CD14-positive monocyte (primary cell): ENCODE results near the gene GALNT12. TPM values are rescaled to one million over a fixed set of nuclear protein-coding genes. Genes with fewer than 3 reads are reported as not detected.

Source experiments
- DNase-seq, 3 donors: peaks; one replicate each; pipeline ENCODE4 v3.0.0-alpha.2; 2011 to 2022
- H2AFZ ChIP-seq: 2 replicates; pipeline ENCODE4 v1.6.0; 2012; ENCODE audit warnings: mild to moderate bottlenecking, low read depth, low read length, inconsistent platforms; ENCODE audit not compliant: insufficient read depth, poor library complexity, severe bottlenecking
- H3K27ac ChIP-seq, 2 donors: 1 replicate in 1 of 2; 2 replicates in 1 of 2; pipeline ENCODE4 v1.5.1; 2012 to 2013; ENCODE audit warnings: low read length in 2 of 2, control low read depth in 1 of 2, inconsistent platforms in 1 of 2, low read depth in 1 of 2, mild to moderate bottlenecking in 1 of 2
- H3K27me3 ChIP-seq, 2 donors: one replicate each; pipeline versions ENCODE4 v1.6.0 to v1.6.1; 2011 to 2013; ENCODE audit warnings: low read length in 2 of 2; ENCODE audit not compliant: control insufficient read depth in 2 of 2, insufficient read depth in 2 of 2
- H3K36me3 ChIP-seq, 2 donors: replicated peaks in 1 of 2; 1 replicate in 1 of 2; 2 replicates in 1 of 2; pipeline versions ENCODE4 v1.5.1 to v1.6.1; 2012 to 2013; ENCODE audit warnings: low read length in 2 of 2, control low read depth in 1 of 2, inconsistent platforms in 1 of 2, mild to moderate bottlenecking in 1 of 2; ENCODE audit not compliant: insufficient read depth in 2 of 2, control insufficient read depth in 1 of 2
- H3K4me1 ChIP-seq, 2 donors: 1 replicate in 1 of 2; 2 replicates in 1 of 2; pipeline versions ENCODE4 v1.5.1 to v1.6.1; 2012 to 2013; ENCODE audit warnings: low read length in 2 of 2, control low read depth in 1 of 2, inconsistent platforms in 1 of 2, mild to moderate bottlenecking in 1 of 2, moderate library complexity in 1 of 2; ENCODE audit not compliant: insufficient read depth in 2 of 2, control insufficient read depth in 1 of 2
- H3K4me2 ChIP-seq: replicated peaks from 2 replicates; pipeline ENCODE3; 2012; ENCODE audit warnings: low read length, moderate library complexity, mild to moderate bottlenecking; ENCODE audit not compliant: poor library complexity, severe bottlenecking; ENCODE audit errors: extremely low read depth
- H3K4me3 ChIP-seq, 3 experiments: fragments of 200-600 bp in 1 of 3; sonication (generic) in 1 of 3; replicated peaks in 1 of 3; 1 replicate in 2 of 3; 2 replicates in 1 of 3; pipeline ENCODE4 v1.5.1; 2011 to 2013; ENCODE audit warnings: low read length in 3 of 3, mild to moderate bottlenecking in 3 of 3, control low read depth in 2 of 3, low read depth in 2 of 3, inconsistent platforms in 1 of 3, moderate library complexity in 1 of 3
- H3K79me2 ChIP-seq: 2 replicates; pipeline ENCODE4 v1.6.0; 2012; ENCODE audit warnings: mild to moderate bottlenecking, control low read depth, inconsistent platforms, low read length, moderate library complexity; ENCODE audit not compliant: insufficient read depth
- H3K9ac ChIP-seq: 2 replicates; pipeline ENCODE4 v1.6.0; 2017; ENCODE audit warnings: low read length, mild to moderate bottlenecking; ENCODE audit not compliant: insufficient read depth, poor library complexity, severe bottlenecking
- H3K9me3 ChIP-seq, 2 donors: replicated peaks in 1 of 2; 1 replicate in 1 of 2; 2 replicates in 1 of 2; pipeline versions ENCODE4 v1.5.1 to v1.6.1; 2012 to 2013; ENCODE audit warnings: low read length in 2 of 2, control low read depth in 1 of 2; ENCODE audit not compliant: control insufficient read depth in 1 of 2, insufficient read depth in 1 of 2
- H4K20me1 ChIP-seq: 2 replicates; pipeline ENCODE4 v1.6.0; 2012; ENCODE audit warnings: mild to moderate bottlenecking, low read length, control low read depth, moderate library complexity; ENCODE audit not compliant: insufficient read depth
- H3K27ac Mint-ChIP-seq, 7 donors: one replicate each; pipeline ENCODE4 v1.8.0; 2020; ENCODE audit warnings: mild to moderate bottlenecking in 7 of 7, mixed read lengths in 7 of 7, moderate library complexity in 6 of 7, inconsistent platforms in 2 of 7
- H3K27me3 Mint-ChIP-seq, 3 donors: one replicate each; pipeline ENCODE4 v1.8.0; 2021 to 2022; ENCODE audit warnings: low read depth in 3 of 3, mild to moderate bottlenecking in 3 of 3, mixed read lengths in 3 of 3, moderate library complexity in 3 of 3, inconsistent platforms in 1 of 3
- H3K36me3 Mint-ChIP-seq, 2 donors: one replicate each; pipeline ENCODE4 v1.8.0; 2020; ENCODE audit warnings: mixed read lengths in 2 of 2, inconsistent platforms in 1 of 2, mild to moderate bottlenecking in 1 of 2
- H3K4me1 Mint-ChIP-seq: one replicate; pipeline ENCODE4 v1.8.0; 2020; ENCODE audit warnings: mild to moderate bottlenecking, mixed read lengths
- H3K4me3 Mint-ChIP-seq, 2 donors: one replicate each; pipeline ENCODE4 v1.8.0; 2020; ENCODE audit warnings: mild to moderate bottlenecking in 2 of 2, mixed read lengths in 2 of 2, moderate library complexity in 1 of 2
- H3K9me3 Mint-ChIP-seq, 7 donors: one replicate each; pipeline ENCODE4 v1.8.0; 2020 to 2022; ENCODE audit warnings: mixed read lengths in 7 of 7, mild to moderate bottlenecking in 6 of 7, moderate library complexity in 6 of 7, inconsistent platforms in 2 of 7
- WGBS: methylation state at CpG from one replicate; pipeline ENCODE4 v1.1.5; 2013; ENCODE audit warnings: missing lambda C conversion rate; ENCODE audit not compliant: insufficient coverage; 5-methylcytosine and 5-hydroxymethylcytosine counted together
- intact Hi-C, 2 donors: fragments of 100-400 bp; cut with micrococcal nuclease; formaldehyde crosslinking; loops; one replicate each; pipeline versions ENCODE4 v1.15.0 to v1.15.1; 2023
- polyA plus RNA-seq, 3 donors: library from polyadenylated mRNA; depleted of rRNA in 1 of 3; unstranded in 2 of 3; stranded (reverse) in 1 of 3; fragments of 300-500 nt in 2 of 3; fragments of >200 nt in 1 of 3; fragmentation: Illumina TruSeq in 2 of 3; gene quantifications; 1 replicate in 2 of 3; 2 replicates in 1 of 3; pipeline ENCODE4 v1.2.3, GENCODE V29; 2012 to 2021
- TF ChIP-seq, protein P1 (sequence below): fragments of 200-600 bp; IDR thresholded peaks from one replicate; pipeline ENCODE4 v1.8.0; 2022; ENCODE audit warnings: antibody characterized with exemption, mild to moderate bottlenecking

Gene GALNT12
- polyA plus RNA-seq, 3 donors = 0.16 TPM; not detected in 2

DNA sequence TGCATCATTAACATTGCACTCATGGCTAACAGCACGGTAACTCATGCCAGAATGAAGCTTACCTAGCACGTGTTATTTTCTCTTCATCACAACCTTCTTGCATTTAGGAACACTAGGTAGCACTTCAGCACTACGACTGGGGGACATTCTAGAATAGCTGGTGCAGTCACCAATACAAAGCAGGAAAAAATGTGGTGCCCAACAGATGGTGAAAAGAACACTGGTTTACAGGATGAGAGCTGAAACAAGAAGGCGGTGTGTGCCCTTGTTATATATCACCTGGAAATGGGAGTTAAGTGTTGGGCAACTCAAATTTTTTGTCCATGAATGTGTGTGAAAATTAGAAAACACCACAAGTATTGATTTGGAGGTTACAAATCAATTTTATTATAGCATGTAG lies 30.0 kb downstream of the GALNT12 start:
- H3K27me3 ChIP-seq = no peaks in the 10 kb centered on the region
- peaks cover 1 to 2% (median 2%) of the 10 kb centered on the region in 3 donors for H3K27me3 Mint-ChIP-seq
- no peak overlapping the region for H3K9ac ChIP-seq
- no peaks in the 10 kb centered on the region for H3K36me3 ChIP-seq
- H3K9me3 Mint-ChIP-seq = peaks cover 0 to 2% (median 0%) of the 10 kb centered on the region in 7 donors
- WGBS = 100% methylated on average over 2 of the region's 4 CpGs
- peaks cover 0 to under 1% of the 10 kb centered on the region in 2 donors for H3K36me3 Mint-ChIP-seq
- no peaks in the 10 kb centered on the region for H3K9me3 ChIP-seq
- DNase-seq = no peak
- peaks cover 0 to 3% of the 10 kb centered on the region in 2 donors for H3K4me1 ChIP-seq
- H3K4me3 Mint-ChIP-seq = no peak overlapping the region
- no peak overlapping the region for H3K4me2 ChIP-seq
- H3K4me3 ChIP-seq = no peak overlapping the region
- no peaks in the 10 kb centered on the region for H3K79me2 ChIP-seq
- H3K27ac Mint-ChIP-seq = no peak overlapping the region
- H3K4me1 Mint-ChIP-seq = peaks cover 10% of the 10 kb centered on the region
- TF ChIP-seq, protein P1, sequence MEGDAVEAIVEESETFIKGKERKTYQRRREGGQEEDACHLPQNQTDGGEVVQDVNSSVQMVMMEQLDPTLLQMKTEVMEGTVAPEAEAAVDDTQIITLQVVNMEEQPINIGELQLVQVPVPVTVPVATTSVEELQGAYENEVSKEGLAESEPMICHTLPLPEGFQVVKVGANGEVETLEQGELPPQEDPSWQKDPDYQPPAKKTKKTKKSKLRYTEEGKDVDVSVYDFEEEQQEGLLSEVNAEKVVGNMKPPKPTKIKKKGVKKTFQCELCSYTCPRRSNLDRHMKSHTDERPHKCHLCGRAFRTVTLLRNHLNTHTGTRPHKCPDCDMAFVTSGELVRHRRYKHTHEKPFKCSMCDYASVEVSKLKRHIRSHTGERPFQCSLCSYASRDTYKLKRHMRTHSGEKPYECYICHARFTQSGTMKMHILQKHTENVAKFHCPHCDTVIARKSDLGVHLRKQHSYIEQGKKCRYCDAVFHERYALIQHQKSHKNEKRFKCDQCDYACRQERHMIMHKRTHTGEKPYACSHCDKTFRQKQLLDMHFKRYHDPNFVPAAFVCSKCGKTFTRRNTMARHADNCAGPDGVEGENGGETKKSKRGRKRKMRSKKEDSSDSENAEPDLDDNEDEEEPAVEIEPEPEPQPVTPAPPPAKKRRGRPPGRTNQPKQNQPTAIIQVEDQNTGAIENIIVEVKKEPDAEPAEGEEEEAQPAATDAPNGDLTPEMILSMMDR = no peak
- intact Hi-C loops = loop anchor here in 1 of 2 donors (2.0 kb wide), 1 partner anchor 69 kb away; no protein-coding TSS in a partner anchor
- no peaks in the 10 kb centered on the region for H4K20me1 ChIP-seq
- H3K27ac ChIP-seq = no peak overlapping the region
- H2AFZ ChIP-seq = no peak overlapping the region

DNA sequence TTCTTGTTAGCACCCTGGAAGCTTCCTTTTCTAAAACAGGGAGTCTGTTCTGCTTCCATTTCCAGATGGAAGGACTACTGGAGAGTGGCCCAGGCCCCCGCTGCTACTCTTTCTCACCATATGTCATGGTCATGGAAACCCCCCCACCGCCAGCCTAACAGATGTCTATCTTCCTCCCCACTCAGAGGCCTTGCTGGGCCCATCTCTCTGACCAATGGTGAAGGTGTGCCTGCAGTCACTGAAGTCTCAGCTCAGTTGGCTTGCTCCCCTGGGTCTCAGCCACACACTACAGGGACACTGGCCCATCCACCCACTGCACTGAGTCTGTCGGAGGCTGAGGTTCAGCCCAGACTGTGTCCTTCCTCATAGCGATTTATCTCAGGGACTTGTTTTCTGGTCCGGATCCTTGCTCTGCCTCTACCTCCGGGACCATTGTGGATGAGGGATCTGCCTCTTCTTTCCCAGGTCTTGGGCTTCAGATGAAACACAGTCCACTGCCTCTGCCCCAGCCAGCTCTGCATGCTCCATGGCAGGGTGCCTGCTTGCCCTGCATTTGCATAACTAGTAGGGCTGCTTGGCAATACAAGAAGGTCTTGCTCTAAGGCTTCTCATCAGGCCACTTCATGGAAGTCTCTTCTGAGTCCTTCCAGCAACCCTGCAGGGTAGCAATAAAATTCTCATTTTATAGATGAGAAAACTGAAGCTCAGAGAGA lies 30.8 kb downstream of the GALNT12 start:
- Histone ChIP-seq H3K4me2 (no peak overlapping the region), H3K27me3 (no peaks in the 10 kb centered on the region), H3K27ac (no peak overlapping the region), H4K20me1 (no peaks in the 10 kb centered on the region), H3K9ac (no peak overlapping the region), H3K79me2 (no peaks in the 10 kb centered on the region), H3K9me3 (no peaks in the 10 kb centered on the region), H3K4me1 (peaks cover 0 to 3% of the 10 kb centered on the region in 2 donors), H2AFZ (no peak overlapping the region), H3K4me3 (no peak overlapping the region), H3K36me3 (no peaks in the 10 kb centered on the region)
- TF ChIP-seq, protein P1 = no peak
- Mint-ChIP-seq H3K27me3 (peaks cover 0 to 2% (median 1%) of the 10 kb centered on the region in 3 donors), H3K4me3 (no peak overlapping the region), H3K27ac (no peak overlapping the region), H3K9me3 (peaks cover 0 to 2% (median 0%) of the 10 kb centered on the region in 7 donors), H3K36me3 (no peaks in the 10 kb centered on the region), H3K4me1 (peaks cover 10% of the 10 kb centered on the region)
- intact Hi-C loops = no loop called here
- DNase-seq = no peak
- WGBS = 100% methylated on average over 4 of the region's 6 CpGs
